Right ventricle myocardium inferior (tissue), 1 donor: ENCODE results near the gene RASGRF2. TPM values are rescaled to one million over a fixed set of nuclear protein-coding genes. Genes with fewer than 3 reads are reported as not detected.
A peak's percentile ranks its signal among the peaks of the same experiment; 100 is the strongest.

Experiments used
- ATAC-seq: fragments of 200-7000 bp; cut with Tn5 transposase; one replicate; pipeline ENCODE4 v1.9.1; 2020; ENCODE audit warnings: mild to moderate bottlenecking, moderate library complexity
- DNase-seq: peaks from one replicate; pipeline ENCODE4 v3.0.0; 2021; ENCODE audit errors: missing footprints
- intact Hi-C: fragments of 100-400 bp; cut with DNase I; formaldehyde crosslinking; loops from one replicate; pipeline ENCODE4 v1.11.0; 2022
- total RNA-seq: library from RNA; stranded (reverse); fragmentation: NEBNext Ultra II Directional; extraction: Animal tissue kit (Norgen Biotek cat#: 25700); gene quantifications from one replicate; pipeline ENCODE4 v1.2.1, GENCODE V29; 2021
- donor health status: DM: no; HTN: yes; CAD: no; lungs with severe emphysema.

The RASGRF2 gene
- total RNA-seq, 1 donor from 2014 or later, result 5.9 TPM

DNA sequence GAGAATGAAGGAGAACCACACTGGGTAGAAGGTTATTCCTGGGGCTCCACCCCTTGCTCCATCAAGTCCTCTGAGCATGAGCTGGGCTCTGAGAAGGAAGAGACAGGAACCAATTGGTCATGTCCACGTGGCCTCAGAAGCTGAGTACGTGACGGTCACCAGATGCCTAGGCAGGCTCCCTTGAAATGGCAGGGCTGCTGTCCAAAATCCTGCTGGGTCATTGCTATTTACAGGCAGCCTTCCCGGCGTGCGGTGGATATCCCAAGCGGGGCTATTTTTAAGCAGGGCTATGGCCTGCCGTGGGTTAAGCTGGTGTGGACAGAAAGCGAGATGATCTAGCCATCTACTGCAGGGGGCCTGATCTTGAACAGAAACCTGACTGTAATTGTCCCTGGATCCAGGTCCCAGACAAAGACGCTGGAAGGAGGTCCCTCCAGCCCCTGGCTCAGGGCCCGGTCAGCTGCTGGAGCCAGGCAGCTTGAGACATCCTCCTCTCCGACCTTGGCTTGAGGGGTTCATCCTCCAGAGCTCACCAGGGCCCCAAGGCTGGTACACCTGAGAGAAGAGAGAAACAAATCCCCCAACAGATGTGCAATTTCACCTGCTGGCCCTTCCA lies 272.4 kb downstream of the RASGRF2 start:
- DNase-seq (peak; percentile 88), ATAC-seq (peak; percentile 78)
- intact Hi-C loops, result loop anchor here (2.0 kb wide), 1 partner anchor 824 kb away; the partner anchor contains the start of gene ZFYVE16

DNA sequence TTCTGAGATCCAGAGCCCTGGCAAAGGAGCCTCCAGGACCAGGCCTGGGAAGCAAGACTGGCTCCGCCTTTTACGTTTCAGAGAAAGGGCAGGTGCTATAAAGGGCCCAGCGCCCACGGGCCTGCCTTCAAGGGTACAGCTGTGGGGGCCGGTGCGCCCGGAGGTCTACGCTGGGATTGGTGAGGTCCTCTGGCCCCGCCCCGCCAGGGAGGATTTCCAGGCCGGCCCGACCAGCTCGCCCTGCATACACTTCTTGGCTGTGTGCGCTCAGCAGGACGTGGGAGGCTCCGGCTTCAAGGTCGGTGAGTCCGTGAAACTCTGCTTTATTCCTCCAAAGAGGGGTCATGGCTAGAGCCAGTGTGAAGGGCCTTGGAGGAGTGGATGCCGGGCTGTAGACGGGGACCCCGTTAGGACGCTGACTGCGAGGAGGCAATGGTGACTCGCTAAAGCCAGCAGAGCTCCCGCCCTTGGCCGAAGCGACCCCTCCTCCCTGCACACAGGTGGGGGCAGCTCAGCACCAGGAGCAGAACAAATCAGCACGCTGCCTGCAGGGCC lies 273.0 kb downstream of the RASGRF2 start, which contains the start of gene CKMT2:
Gene CKMT2, plus strand, starts transcription at position 243 of the 555 bp plus-strand sequence. CDS start 17,811 bp downstream, outside the sequence.
- ATAC-seq (peak; percentile 85), DNase-seq (peak; percentile 91)
- intact Hi-C loops, result loop anchor here (2.0 kb wide), 1 partner anchor 824 kb away; the partner anchor contains the start of gene ZFYVE16

DNA sequence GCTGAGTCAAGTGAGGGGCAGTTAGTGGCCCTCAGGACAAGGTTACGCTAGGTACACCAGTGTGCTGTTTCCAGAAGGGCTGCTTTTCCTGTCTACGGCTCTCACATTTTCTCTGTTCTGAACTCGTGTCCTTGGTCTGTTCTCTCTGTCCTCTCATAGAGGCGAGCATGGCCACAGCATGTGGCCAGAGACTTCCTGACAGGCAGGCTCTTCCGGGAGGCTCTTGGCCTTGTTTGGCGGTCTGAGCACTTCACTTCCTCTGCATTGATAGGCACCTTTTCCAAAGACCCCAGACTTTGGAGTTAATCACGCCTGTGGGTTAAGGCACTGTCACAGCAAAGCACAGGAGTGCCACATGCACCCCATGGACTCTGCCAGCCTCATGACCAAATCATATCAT lies 274.1 kb downstream of the RASGRF2 start:
- intact Hi-C loops, result no loop called here
- ATAC-seq, result no peak
- DNase-seq, result no peak

DNA sequence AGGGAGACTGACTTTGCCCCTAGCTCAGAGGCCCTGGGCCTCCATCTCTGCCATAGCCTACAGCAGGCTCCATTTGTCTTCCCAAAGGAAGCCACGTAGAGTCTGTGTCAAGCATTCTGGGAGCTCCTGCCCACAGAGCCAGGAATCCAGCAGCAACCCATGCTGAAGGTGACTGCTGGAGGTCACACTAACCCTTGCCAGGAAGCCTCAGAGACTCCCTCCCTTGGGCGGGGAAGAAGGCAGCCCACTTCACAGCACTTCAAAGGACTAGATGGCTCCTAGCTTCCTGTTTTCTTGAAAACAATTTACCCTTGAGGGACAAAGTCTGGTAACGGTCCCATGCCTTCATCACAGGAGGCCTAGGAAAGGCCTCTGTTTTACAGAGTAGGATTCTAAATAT lies 274.6 kb downstream of the RASGRF2 start:
- ATAC-seq (peak; percentile 42), DNase-seq (no peak)
- intact Hi-C loops, result no loop called here

DNA sequence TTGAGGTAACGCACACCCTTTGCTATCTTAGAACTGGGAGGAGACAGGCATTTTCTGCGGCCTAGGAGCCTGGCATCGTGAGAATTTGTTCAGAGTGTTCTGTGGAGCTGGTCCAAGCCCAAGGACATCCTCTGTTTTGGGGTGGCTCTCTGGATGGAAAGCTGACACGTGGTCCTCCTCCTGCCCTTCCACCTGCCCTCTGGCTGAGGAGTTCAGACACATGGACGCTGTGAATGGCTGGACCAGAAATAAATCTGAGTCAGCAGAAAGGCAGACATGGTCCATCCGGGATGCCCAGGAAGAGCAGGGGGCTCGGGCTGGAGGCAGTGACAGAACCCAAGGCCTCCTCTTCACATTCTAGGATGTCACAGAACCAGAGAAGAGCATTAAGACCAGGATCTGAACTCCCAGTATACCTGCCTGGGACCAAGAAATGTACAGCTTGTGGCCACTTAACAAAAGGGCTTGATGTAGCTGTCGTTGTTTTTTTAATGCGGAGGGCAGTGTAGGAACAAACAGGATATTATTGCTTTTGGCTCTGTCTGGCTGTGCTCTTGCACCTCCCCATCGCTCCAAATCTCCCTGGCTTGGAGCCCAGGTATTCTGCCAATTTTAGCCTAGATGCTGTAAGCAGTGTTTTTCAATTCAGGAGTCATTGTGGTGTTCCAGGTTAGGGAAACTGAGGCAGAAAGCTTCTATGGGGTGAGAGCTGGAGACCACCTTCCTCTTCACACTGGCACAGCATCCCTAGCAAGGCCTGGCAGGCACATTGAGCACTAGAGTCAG lies 275.3 kb downstream of the RASGRF2 start:
- peak; percentile 46 for ATAC-seq
- intact Hi-C loops, result no loop called here
- DNase-seq, result no peak

DNA sequence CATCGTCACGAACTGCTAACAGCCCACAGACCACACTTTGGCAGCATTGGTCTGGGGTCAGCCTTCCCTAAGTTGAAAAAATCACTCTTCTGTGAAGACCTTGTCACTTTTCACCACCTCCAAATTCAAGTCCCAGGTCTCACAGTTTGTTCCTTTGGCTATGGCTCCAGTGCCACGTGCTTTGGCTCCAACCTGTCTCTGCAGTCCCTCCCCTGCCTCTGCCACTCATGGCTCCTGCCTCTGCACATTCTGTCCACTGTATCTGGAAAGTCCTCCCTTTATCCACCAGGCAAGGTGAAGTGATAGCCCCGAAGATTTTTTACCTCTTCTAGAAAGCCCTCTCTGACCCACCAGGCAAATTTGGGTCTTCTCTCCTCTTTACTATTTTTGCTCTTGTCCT lies 278.3 kb downstream of the RASGRF2 start:
- ATAC-seq (peak; percentile 22), DNase-seq (no peak)
- intact Hi-C loops, result loop anchor here (2.0 kb wide), 1 partner anchor 14 kb away; no protein-coding TSS in a partner anchor

DNA sequence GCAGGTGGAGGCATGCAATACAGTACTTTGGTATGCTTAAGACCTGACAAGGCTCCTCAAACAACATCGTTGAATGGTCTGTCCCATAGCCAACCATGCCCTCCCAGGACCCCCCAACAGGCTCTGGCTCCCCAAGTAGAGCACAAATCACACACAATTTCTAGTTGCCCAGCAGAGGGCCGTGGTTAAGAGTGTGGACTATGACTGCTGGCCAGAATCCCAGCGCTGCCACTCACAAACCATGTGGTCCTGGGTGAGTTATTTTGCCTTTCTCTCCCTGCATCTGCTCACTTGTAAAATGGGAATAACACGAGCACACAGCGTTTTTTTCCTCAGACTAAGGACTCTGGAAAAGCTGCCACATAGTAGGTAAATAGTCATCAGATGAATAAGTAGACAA lies 279.4 kb downstream of the RASGRF2 start:
- intact Hi-C loops, result loop anchor here (2.0 kb wide), 1 partner anchor 13 kb away; no protein-coding TSS in a partner anchor
- DNase-seq (no peak), ATAC-seq (no peak)

DNA sequence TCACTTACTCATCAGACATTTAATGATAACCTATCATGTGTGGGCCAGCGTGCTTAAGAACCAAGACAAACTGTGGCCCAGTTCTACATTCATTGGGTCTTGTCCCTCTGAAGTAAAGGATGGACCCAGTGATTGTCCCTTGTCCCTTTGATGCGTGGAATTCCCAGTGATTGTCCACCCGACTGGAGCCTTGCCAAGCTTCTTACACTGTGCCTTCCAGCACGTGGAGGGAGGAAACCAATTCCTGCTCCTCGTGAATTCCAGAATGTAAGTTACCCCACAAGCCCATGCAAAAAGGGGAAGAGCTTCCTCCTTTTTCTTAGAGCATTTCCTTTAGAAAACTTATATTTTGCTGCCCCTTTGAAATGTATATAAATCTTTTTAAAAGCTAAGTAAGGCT lies 280.8 kb downstream of the RASGRF2 start:
- ATAC-seq (no peak), DNase-seq (no peak)
- intact Hi-C loops, result no loop called here

DNA sequence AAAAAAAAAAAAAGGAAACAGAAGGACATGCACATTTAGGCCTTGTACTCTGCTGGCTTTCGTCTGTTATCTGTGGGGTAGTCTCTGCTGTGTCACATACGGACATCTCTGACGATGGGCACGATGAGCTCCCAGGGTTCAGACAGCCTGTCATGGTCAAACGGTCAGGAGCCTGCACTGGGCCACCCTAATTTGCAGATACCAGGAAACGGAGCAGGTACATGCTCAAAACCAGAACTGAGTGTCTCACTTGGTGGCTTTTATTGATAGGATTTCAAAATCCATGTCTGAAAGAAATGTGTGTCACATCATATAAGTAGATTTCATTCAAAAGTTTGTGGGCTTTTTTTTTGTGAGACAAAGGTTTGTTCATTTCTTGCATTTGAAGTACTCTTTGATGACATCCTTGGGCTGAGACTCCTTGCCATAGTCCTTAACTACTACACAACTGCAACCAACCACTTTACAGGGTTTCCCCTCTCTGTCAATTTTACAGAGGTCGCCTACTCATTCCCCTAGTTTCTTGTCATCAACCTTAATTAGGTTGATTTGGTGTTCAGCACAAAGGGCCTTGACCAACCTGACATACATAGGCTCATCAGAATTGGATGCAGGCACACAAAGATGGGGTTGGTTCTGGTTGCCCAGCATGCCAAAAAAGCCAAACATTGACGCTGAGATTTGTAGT lies 281.9 kb downstream of the RASGRF2 start:
- ATAC-seq (no peak), DNase-seq (no peak)
- intact Hi-C loops, result no loop called here

DNA sequence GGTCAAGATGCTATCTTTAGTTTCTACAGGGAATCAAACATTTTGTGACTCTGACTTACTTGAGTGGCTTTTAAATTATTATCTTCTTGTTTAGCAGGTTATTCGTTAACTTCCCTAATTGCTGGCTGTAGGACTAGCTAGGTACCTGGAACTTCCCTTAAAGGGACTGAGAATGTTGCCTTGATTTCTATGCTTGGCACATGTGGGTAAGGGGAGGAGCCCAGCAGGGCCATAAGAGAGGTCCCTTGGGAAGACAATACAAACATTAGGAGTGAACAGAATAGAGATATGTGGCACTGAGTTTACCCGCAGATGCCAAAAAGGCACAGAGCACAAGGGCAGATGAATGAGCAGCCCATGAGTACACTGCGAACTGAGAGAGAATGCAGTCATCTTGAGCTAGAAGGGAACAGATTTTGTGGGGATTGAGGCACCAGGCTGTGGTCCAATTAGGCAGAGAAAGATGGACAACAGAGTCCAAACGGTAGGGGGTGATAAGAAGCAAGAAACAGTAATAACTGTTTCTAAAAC lies 282.8 kb downstream of the RASGRF2 start:
- ATAC-seq, result peak; percentile 35
- intact Hi-C loops, result no loop called here

DNA sequence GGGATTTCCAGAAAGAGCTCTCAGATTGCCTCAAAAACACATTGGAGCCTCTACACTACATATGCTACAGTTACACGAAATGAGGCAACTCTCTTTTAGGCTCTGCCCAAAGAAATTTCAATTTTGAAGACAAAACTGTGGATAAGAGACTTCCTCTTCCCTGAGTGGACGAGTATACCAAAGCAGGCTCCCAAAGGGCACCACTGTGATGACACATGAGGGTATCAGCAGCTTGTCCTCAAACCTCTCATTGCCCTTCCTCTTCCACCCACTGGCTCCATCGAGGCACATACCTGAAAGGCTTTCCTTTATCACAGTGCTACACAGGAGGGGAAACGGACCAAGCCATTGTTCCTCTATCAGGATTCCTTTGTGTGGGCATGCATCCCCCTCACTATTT lies 284.3 kb downstream of the RASGRF2 start:
- ATAC-seq, result no peak
- no peak for DNase-seq
- intact Hi-C loops, result no loop called here

More for the DNA sequence above, 282.8 kb downstream of the RASGRF2 start:
- no peak for DNase-seq

DNA sequence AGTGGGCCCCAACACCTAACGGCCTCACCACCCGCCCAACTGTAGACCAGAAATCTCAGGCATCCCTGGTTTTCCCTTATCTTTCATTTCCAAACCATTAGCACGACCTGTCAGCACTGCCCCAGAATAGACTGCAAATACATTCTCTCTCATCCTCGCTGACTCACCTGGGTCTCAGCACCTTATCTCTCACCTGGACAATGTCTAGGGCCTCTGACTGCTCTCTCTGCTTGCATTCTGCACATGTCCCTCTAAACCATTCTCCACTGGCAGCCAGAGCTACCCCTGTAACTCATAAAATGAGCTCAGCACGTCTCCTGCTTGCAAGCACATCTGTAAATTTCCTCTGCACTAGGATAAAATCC lies 285.7 kb downstream of the RASGRF2 start:
- ATAC-seq, result no peak
- no peak for DNase-seq
- intact Hi-C loops, result no loop called here

DNA sequence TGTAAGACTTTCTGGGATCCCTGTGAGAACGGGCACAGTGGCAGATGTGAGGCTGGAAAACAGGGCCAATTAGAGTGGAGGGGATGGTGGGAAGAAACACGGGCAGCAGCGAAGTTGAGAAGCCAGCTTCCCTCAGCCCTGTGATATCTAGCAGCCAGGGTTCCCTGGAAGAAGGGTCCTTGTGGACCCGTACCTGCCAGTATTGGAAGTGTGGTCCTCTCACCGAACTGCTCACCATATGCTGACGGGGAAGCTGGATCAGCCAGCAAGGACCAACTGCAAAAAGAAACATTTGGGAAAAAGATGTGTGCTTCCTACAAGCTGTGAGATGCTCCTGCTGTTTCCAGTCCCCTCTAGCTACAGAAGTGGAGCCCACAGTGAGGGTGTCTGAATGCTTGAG lies 286.5 kb downstream of the RASGRF2 start:
- no peak for DNase-seq
- no peak for ATAC-seq
- intact Hi-C loops, result no loop called here

DNA sequence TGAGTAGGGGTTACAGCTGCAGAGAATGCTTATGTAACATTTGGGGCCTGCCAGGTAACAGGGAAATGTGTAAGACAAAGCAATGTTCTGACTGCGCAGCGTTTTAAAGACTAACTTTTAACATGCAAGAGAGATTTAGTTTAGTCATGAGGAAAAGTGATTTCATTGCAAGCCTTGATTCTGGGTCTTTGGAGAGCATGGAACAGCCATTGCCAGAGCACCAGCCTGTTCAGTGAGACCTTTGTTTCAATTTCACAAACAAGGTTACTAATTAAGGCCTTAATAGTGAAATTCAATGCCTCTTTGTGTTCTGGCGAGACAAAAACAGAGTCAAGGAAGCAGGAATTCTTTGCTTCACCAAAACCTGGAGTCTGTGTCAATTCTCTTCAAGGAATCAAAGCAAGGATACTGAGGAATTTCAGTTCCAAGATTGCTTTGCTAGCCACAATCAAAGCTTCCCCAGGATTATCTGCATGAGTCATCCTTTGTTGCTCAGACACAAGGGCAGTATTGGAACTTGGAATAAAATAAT lies 287.3 kb downstream of the RASGRF2 start:
- DNase-seq, result no peak
- ATAC-seq, result no peak
- intact Hi-C loops, result no loop called here

DNA sequence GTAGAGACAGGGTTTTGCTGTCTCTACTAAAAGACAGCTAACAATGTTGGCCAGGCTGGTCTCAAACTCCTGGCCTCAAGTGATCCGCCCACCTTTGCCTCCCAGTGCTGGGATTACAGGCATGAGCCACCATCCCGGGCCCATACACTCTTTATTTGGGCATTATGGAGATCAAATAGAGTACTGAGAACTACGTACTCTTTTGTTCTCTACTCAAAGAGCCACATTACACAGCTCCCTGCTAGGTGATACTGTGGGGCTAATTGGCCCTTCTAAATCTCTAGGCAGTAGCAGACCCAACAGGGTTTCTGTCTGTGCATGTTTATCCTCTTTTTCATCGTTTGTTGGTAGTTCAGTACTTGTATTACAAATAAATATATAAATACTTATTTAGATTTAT lies 289.1 kb downstream of the RASGRF2 start:
- no peak for DNase-seq
- intact Hi-C loops, result no loop called here
- ATAC-seq, result no peak

DNA sequence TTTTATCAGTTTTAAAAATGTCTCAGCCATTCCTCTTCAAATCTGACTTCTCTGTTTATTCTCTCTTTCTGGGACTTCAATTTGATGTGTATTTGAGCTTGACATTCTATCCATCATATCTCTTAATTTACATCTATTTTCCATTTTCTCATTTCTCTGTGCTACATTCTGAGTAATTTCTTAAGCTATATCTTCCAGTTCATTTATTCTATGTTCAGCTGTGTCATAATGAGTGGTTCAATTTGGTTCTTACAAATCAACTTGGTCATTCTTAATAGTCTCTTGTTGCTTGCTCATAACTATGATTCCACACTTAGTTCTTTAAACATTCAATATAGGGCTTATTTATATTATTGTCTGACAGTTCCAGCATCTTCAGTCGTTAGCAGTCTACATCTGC lies 289.8 kb downstream of the RASGRF2 start:
- DNase-seq, result no peak
- intact Hi-C loops, result no loop called here
- no peak for ATAC-seq

DNA sequence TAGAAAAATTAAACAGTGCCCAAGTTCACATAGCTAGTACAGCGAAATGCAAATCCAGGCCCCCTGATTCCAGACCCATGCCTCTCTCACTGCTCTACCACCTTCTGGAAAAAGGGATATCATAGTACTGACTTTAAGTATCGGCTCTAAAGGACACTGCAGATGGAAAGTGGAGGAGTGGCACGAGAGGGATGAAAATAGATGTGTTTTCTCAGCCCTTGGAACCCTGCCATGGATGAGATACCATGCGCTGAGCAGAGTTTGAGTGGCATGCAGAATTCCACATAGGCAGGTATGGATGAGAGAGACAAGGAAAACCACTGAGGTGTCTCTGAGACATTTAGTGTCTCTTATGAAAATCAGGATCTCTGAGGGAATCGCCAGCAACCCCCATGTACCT lies 291.8 kb downstream of the RASGRF2 start:
- DNase-seq (no peak), ATAC-seq (peak; percentile 56)
- intact Hi-C loops, result loop anchor here (2.0 kb wide), 1 partner anchor 13 kb away; no protein-coding TSS in a partner anchor

DNA sequence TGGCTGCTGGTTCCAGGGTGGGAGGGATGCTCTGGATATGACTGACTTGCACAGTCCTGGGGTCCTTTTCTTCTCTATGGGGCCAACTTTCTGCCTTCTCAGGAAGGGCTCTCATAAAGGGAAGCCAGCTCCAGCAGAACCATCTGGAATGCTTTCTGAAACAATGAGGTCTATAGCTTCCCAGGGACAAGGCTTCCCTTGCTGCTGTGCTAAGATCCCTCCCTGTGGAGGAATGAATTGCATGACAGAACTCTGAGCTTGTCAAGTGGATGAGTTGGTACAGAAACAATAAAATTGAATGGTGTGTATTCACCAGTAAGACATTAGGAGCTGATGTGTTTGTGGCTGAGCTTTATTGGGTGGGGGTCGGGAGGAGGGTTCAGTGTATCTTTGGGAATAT lies 292.7 kb downstream of the RASGRF2 start:
- ATAC-seq (no peak), DNase-seq (no peak)
- intact Hi-C loops, result loop anchor here (2.0 kb wide), 1 partner anchor 14 kb away; no protein-coding TSS in a partner anchor

DNA sequence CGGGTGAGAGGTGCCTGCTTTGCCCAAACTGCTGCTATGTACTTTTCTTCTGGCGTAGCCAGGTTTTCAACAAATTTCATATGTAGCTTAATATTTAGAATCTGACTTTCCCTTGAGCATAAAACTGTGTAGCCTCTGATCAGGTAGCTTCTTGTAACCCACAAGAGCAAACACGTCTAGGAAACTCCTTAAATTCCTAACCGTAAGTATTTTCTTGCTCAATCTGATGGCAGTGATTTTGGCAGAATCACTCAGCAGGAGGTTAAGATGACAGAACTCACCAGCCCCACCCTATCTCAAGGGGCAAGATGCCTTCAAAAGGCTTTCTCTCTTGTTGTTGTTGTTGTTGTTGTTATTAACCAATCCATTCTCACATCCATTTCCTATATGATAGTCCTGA lies 293.7 kb downstream of the RASGRF2 start:
- DNase-seq (no peak), ATAC-seq (no peak)
- intact Hi-C loops, result loop anchor here (2.0 kb wide), 1 partner anchor 15 kb away; no protein-coding TSS in a partner anchor
